Hematopoietic multipotent progenitor cell treated with erythropoietin and hydrocortisone succinate and interleukin-3 and kit ligand, for 4 days (in vitro differentiated cells): ENCODE data around the gene PKP3.
"Not testable (repeated sequence)": the region's sequence is repeated elsewhere in the genome, so short reads cannot be mapped to it uniquely, and the experiment has no call there.

Source experiments
- DNase-seq: peaks from one replicate; pipeline ENCODE4 v3.0.0-alpha.2; 2015

The PKP3 gene

GRCh38 chr11:432501-433100 lies 38.6 kb downstream of the PKP3 start:
- DNase-seq, result no peak

GRCh38 chr11:433111-433510 lies 39.1 kb downstream of the PKP3 start:
- no peak for DNase-seq

GRCh38 chr11:433641-434040 lies 39.6 kb downstream of the PKP3 start:
- no peak for DNase-seq

- no peak for DNase-seq
Measured at GRCh38 chr11:434496-434895, 40.5 kb downstream of the PKP3 start.

- DNase-seq, result not testable (repeated sequence)
Measured at GRCh38 chr11:434999-435740, 41.2 kb downstream of the PKP3 start.

GRCh38 chr11:437228-437870 lies 43.3 kb downstream of the PKP3 start:
- no peak for DNase-seq

- DNase-seq, result no peak
Measured at GRCh38 chr11:438101-438844, 44.3 kb downstream of the PKP3 start.

GRCh38 chr11:439315-440064 lies 45.5 kb downstream of the PKP3 start:
- DNase-seq, result no peak

GRCh38 chr11:440065-441042 lies 46.3 kb downstream of the PKP3 start:
- DNase-seq, result peak; percentile 40

- no peak for DNase-seq
Measured at GRCh38 chr11:441043-441417, 47.0 kb downstream of the PKP3 start.

GRCh38 chr11:441418-442274 lies 47.6 kb downstream of the PKP3 start, which contains the start of gene ANO9:
ANO9 (minus strand) TSS chr11:442011; CDS start chr11:441926, 85 bp downstream.
- peak; percentile 45 for DNase-seq

- no peak for DNase-seq
Measured at GRCh38 chr11:442611-443081, 48.6 kb downstream of the PKP3 start.

GRCh38 chr11:443542-444199 lies 49.7 kb downstream of the PKP3 start:
- DNase-seq, result no peak

- peak; percentile 62 for DNase-seq
Measured at GRCh38 chr11:444396-445144, 50.6 kb downstream of the PKP3 start.

- DNase-seq, result no peak
Measured at GRCh38 chr11:445765-446588, 52.0 kb downstream of the PKP3 start.

GRCh38 chr11:446891-447290 lies 52.9 kb downstream of the PKP3 start:
- no peak for DNase-seq

- DNase-seq, result peak; percentile 97
Measured at GRCh38 chr11:447923-448731, 54.1 kb downstream of the PKP3 start.
